ENCODE results near the gene FCHSD1. TPM values are rescaled to one million over a fixed set of nuclear protein-coding genes. Genes with fewer than 3 reads are reported as not detected.
A peak's percentile ranks its signal among the peaks of the same experiment; 100 is the strongest.
"Not testable (repeated sequence)": the region's sequence is repeated elsewhere in the genome, so short reads cannot be mapped to it uniquely, and the experiment has no call there.

FCHSD1 gene
- total RNA-seq, 4 donors from 2014 or later: 15.2 to 28.3 (median 22.7) TPM

GRCh38 chr5:141617128-141617527 is 34.1 kb downstream of the FCHSD1 start:
- Histone ChIP-seq H3K27ac (peak overlapping the region; percentile 94 to 98 (median 95)), H3K4me1 (peaks cover 24 to 31% of the 10 kb centered on the region in 2 donors), H3K36me3 (peaks cover 13 to 14% of the 10 kb centered on the region in 2 donors), H3K4me3 (replicated peaks in 1 of 3) (peak overlapping the region in 1 of 3 donors; percentile 82), H3K27me3 (no peaks in the 10 kb centered on the region), H3K9me3 (no peaks in the 10 kb centered on the region)
- no peak for DNase-seq
- TF ChIP-seq CTCF (IDR thresholded peaks at IDR 0.05) (no peak), POLR2A (IDR thresholded peaks at IDR 0.05) (no peak)
- intact Hi-C loops (cut with DNase I): no loop called here
- WGBS, 2 donors: 31 to 33% methylated on average over 2 of the region's 2 CpGs

GRCh38 chr5:141615991-141616720 is 35.1 kb downstream of the FCHSD1 start:
- Histone ChIP-seq H3K27me3 (no peaks in the 10 kb centered on the region), H3K4me1 (peaks cover 24 to 31% of the 10 kb centered on the region in 2 donors), H3K9me3 (no peaks in the 10 kb centered on the region), H3K4me3 (replicated peaks in 1 of 3) (no peak overlapping the region), H3K27ac (peak overlapping the region; percentile 94 to 98 (median 95)), H3K36me3 (peaks cover 3 to 9% of the 10 kb centered on the region in 2 donors)
- no peak for TF ChIP-seq POLR2A (IDR thresholded peaks at IDR 0.05)
- TF ChIP-seq CTCF (IDR thresholded peaks at IDR 0.05): no peak
- WGBS, 2 donors: 61 to 63% methylated on average over 9 of the region's 9 CpGs
- intact Hi-C loops (cut with DNase I): no loop called here
- DNase-seq: no peak

GRCh38 chr5:141613344-141613743 is 37.9 kb downstream of the FCHSD1 start:
- no peak for TF ChIP-seq CTCF (IDR thresholded peaks at IDR 0.05)
- TF ChIP-seq POLR2A (IDR thresholded peaks at IDR 0.05): no peak
- Histone ChIP-seq H3K27ac (no peak overlapping the region), H3K36me3 (no peaks in the 10 kb centered on the region), H3K9me3 (no peaks in the 10 kb centered on the region), H3K4me3 (replicated peaks in 1 of 3) (no peak overlapping the region), H3K27me3 (no peaks in the 10 kb centered on the region), H3K4me1 (peaks cover 24 to 31% of the 10 kb centered on the region in 2 donors)
- intact Hi-C loops (cut with DNase I): no loop called here
- no peak for DNase-seq

GRCh38 chr5:141611289-141611688 is 39.9 kb downstream of the FCHSD1 start:
- Histone ChIP-seq H3K4me1 (peaks cover 9 to 18% of the 10 kb centered on the region in 2 donors), H3K4me3 (replicated peaks in 1 of 3) (no peak overlapping the region), H3K27ac (no peak overlapping the region), H3K9me3 (no peaks in the 10 kb centered on the region), H3K36me3 (no peaks in the 10 kb centered on the region), H3K27me3 (no peaks in the 10 kb centered on the region)
- DNase-seq: no peak
- intact Hi-C loops (cut with DNase I): no loop called here
- TF ChIP-seq POLR2A (IDR thresholded peaks at IDR 0.05): no peak
- TF ChIP-seq CTCF (IDR thresholded peaks at IDR 0.05): no peak
- WGBS, 2 donors: 91 to 92% methylated on average over 3 of the region's 3 CpGs

GRCh38 chr5:141609921-141610320 is 41.3 kb downstream of the FCHSD1 start:
- 98 to 99% methylated on average over 7 of the region's 7 CpGs for WGBS, 2 donors
- H3K4me1 ChIP-seq: peaks cover 0 to 16% of the 10 kb centered on the region in 2 donors
- intact Hi-C loops (cut with DNase I); DNase-seq; H3K9me3 ChIP-seq; H3K27me3 ChIP-seq; H3K36me3 ChIP-seq; H3K4me3 ChIP-seq (replicated peaks in 1 of 3); H3K27ac ChIP-seq: not testable (repeated sequence)

All from thyroid gland (tissue), 4 donors.